Natural killer cell (primary cell): Measurements from ENCODE around the gene LYSET. TPM values are rescaled to one million over a fixed set of nuclear protein-coding genes. Genes with fewer than 3 reads are reported as not detected.
"Not testable (repeated sequence)": the region's sequence is repeated elsewhere in the genome, so short reads cannot be mapped to it uniquely, and the experiment has no call there.

Source experiments
- ATAC-seq, 3 donors: fragments of 150-1000 bp in 2 of 3; fragments of 200-7000 bp in 1 of 3; cut with Tn5 transposase; 1 replicate in 1 of 3; 2 replicates in 2 of 3; pipeline ENCODE4 v1.10.0; 2021; ENCODE audit warnings: mild to moderate bottlenecking in 2 of 3, moderate library complexity in 2 of 3
- DNase-seq, 2 donors: peaks; one replicate each; pipeline versions ENCODE4 v3.0.0 to v3.0.0-alpha.2; 2013 to 2021; ENCODE audit warnings: mixed read lengths in 1 of 2
- H3K27ac ChIP-seq: one replicate; pipeline ENCODE4 v1.5.1; 2013; ENCODE audit warnings: mild to moderate bottlenecking, low read length
- H3K27me3 ChIP-seq: one replicate; pipeline ENCODE4 v1.6.1; 2013; ENCODE audit warnings: low read length; ENCODE audit not compliant: control insufficient read depth, insufficient read depth
- H3K36me3 ChIP-seq: one replicate; pipeline ENCODE4 v1.6.1; 2013; ENCODE audit warnings: low read length; ENCODE audit not compliant: control insufficient read depth, insufficient read depth
- H3K4me1 ChIP-seq: one replicate; pipeline ENCODE4 v1.6.1; 2013; ENCODE audit warnings: low read length; ENCODE audit not compliant: control insufficient read depth, insufficient read depth
- H3K4me3 ChIP-seq: one replicate; pipeline ENCODE4 v1.5.1; 2013; ENCODE audit warnings: low read length
- H3K9me3 ChIP-seq: one replicate; pipeline ENCODE4 v1.6.1; 2013; ENCODE audit warnings: low read length; ENCODE audit not compliant: control insufficient read depth, insufficient read depth
- H3K27ac Mint-ChIP-seq, 2 donors: one replicate each; pipeline ENCODE4 v1.8.0; 2022; ENCODE audit warnings: mild to moderate bottlenecking in 2 of 2, mixed read lengths in 2 of 2, moderate library complexity in 1 of 2
- H3K27me3 Mint-ChIP-seq, 2 donors: one replicate each; pipeline ENCODE4 v1.8.0; 2022; ENCODE audit warnings: low read depth in 2 of 2, mixed read lengths in 2 of 2
- H3K36me3 Mint-ChIP-seq: one replicate; pipeline ENCODE4 v1.8.0; 2022; ENCODE audit warnings: mixed read lengths
- H3K4me1 Mint-ChIP-seq, 2 donors: one replicate each; pipeline ENCODE4 v1.8.0; 2022; ENCODE audit warnings: mixed read lengths in 2 of 2
- H3K4me3 Mint-ChIP-seq: one replicate; pipeline ENCODE4 v1.8.0; 2022; ENCODE audit warnings: mild to moderate bottlenecking, moderate library complexity, mixed read lengths
- H3K9me3 Mint-ChIP-seq, 2 donors: one replicate each; pipeline ENCODE4 v1.8.0; 2022; ENCODE audit warnings: mixed read lengths in 2 of 2
- WGBS: methylation state at CpG from one replicate; pipeline ENCODE4 v1.1.7; 2013; ENCODE audit warnings: missing lambda C conversion rate; ENCODE audit not compliant: insufficient coverage; 5-methylcytosine and 5-hydroxymethylcytosine counted together
- intact Hi-C: fragments of 100-400 bp; cut with micrococcal nuclease; formaldehyde crosslinking; loops from one replicate; pipeline ENCODE4 v1.14.2; 2022
- total RNA-seq, 4 donors: library from RNA; stranded (reverse); fragments of 120-200 nt in 1 of 4; gene quantifications; one replicate each; pipeline versions ENCODE4 v1.2.3 to v1.2.4, GENCODE V29; 2013 to 2022
- TF ChIP-seq, protein P1 (sequence below): fragments of 200-600 bp; IDR thresholded peaks from one replicate; pipeline ENCODE4 v1.8.0; 2022; ENCODE audit warnings: antibody characterized with exemption

LYSET gene
- total RNA-seq, 3 donors from 2014 or later (not counting 1 experiment from before 2014, with no cell fraction given): 6.1 to 13.1 (median 9.0) TPM

DNA sequence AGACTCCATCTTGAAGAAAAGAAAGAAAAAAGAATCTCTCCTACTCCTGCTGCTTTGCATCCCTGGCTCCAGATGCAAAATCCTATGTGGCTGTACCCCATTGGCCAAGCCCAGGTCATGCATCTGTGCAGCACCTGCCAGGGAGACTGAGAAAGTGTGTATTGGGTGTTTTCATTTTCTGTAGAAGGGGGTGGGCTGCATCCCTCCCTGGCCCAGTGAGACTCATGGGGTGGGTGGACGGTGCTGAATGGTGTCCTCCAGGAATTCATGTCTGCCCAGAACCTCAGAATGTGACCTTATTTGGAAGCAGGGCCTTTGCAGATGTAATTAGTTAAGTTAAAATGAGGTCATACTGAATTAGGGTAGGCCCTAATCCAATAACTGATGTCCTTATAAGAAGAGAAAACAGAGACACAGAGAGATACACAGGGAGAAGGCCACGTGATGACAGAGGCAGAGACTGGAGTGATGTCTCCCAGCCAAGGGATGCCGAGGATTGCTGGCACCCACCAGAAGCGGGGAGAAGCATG lies 23.6 kb upstream of the LYSET start:
- Histone ChIP-seq H3K27ac (no peak overlapping the region), H3K9me3 (no peaks in the 10 kb centered on the region), H3K4me3 (no peak overlapping the region), H3K27me3 (no peaks in the 10 kb centered on the region), H3K36me3 (no peaks in the 10 kb centered on the region), H3K4me1 (no peaks in the 10 kb centered on the region)
- Mint-ChIP-seq H3K4me3 (no peak overlapping the region), H3K27me3 (no peaks in the 10 kb centered on the region), H3K27ac (no peak overlapping the region), H3K4me1 (no peaks in the 10 kb centered on the region), H3K9me3 (no peaks in the 10 kb centered on the region), H3K36me3 (no peaks in the 10 kb centered on the region)
- intact Hi-C loops: no loop called here
- TF ChIP-seq, protein P1, sequence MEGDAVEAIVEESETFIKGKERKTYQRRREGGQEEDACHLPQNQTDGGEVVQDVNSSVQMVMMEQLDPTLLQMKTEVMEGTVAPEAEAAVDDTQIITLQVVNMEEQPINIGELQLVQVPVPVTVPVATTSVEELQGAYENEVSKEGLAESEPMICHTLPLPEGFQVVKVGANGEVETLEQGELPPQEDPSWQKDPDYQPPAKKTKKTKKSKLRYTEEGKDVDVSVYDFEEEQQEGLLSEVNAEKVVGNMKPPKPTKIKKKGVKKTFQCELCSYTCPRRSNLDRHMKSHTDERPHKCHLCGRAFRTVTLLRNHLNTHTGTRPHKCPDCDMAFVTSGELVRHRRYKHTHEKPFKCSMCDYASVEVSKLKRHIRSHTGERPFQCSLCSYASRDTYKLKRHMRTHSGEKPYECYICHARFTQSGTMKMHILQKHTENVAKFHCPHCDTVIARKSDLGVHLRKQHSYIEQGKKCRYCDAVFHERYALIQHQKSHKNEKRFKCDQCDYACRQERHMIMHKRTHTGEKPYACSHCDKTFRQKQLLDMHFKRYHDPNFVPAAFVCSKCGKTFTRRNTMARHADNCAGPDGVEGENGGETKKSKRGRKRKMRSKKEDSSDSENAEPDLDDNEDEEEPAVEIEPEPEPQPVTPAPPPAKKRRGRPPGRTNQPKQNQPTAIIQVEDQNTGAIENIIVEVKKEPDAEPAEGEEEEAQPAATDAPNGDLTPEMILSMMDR: no peak
- ATAC-seq (no peak), DNase-seq (no peak)
- WGBS: 81% methylated on average over 4 of the region's 4 CpGs

DNA sequence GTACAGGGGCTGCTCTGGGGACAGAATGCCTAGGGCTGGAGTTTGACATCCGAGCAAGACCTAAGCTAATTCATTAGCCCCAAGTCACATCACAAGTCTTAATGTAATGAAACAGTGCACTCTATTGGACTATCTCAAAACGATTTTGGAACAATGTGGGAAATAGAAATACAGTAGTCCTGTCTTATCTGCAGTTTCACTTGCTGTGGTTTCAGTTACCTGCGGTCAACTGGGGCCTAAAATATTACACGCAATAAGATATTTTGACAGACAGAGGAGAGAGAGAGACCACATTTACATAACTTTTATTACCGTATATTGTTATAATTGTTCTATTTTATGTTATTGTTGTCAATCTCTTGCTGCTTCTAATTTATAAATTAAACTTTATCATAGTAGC lies 21.6 kb upstream of the LYSET start:
- no peaks in the 10 kb centered on the region for H3K9me3 Mint-ChIP-seq
- intact Hi-C loops: no loop called here
- H3K36me3 Mint-ChIP-seq: no peaks in the 10 kb centered on the region
- no peaks in the 10 kb centered on the region for H3K9me3 ChIP-seq
- no peaks in the 10 kb centered on the region for H3K4me1 Mint-ChIP-seq
- no peak overlapping the region for H3K4me3 Mint-ChIP-seq
- no peak overlapping the region for H3K27ac Mint-ChIP-seq
- WGBS: 57% methylated on average over 3 of the region's 5 CpGs
- H3K27ac ChIP-seq: no peak overlapping the region
- no peaks in the 10 kb centered on the region for H3K36me3 ChIP-seq
- no peak overlapping the region for H3K4me3 ChIP-seq
- no peaks in the 10 kb centered on the region for H3K27me3 Mint-ChIP-seq
- TF ChIP-seq, protein P1: no peak
- ATAC-seq: no peak
- no peak for DNase-seq
- no peaks in the 10 kb centered on the region for H3K27me3 ChIP-seq
- no peaks in the 10 kb centered on the region for H3K4me1 ChIP-seq

DNA sequence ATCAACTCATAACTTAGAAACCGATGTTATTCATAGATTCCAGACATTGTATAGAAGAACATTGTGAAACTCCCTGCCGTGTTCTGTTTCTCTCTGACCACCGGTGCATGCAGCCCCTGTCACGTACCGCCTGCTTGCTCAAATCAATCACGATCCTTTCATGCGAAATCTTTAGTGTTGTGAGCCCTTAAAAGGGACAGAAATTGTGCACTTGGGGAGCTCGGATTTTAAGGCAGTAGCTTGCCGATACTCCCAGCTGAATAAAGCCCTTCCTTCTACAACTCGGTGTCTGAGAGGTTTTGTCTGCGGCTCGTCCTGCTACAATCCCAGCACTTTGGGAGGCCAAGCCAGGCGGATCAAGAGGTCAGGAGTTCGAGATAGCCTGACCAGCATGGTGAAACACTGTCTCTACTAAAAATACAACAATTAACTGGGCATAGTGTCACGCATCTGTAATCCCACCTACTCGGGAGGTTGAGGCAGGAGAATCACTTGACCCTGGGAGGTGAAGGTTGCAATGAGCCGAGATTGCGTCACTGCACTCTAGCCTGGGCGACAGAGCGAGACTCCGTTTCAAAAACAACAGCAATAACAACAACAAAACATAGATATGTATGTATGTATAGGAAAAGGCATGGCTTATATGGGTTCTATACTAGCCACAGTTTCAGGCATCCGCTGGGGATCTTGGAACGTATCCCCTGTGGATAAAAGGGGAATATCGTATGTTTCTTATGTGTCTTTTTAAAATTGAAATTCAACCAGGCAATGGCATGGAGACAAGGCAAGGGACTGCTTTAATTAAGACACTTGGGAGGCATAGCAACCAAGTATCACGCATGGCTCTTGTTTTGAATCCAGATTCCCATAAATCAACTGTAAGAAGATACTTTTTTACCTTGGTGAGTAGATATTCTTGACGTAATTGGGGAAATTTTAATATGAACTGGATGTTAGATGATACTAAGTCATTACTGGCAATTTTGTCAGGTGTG lies 19.5 kb upstream of the LYSET start:
- H3K4me1 ChIP-seq, DNase-seq, H3K4me1 Mint-ChIP-seq, H3K9me3 Mint-ChIP-seq, H3K27me3 ChIP-seq, H3K36me3 Mint-ChIP-seq, intact Hi-C loops, H3K36me3 ChIP-seq, H3K4me3 Mint-ChIP-seq, H3K4me3 ChIP-seq, H3K9me3 ChIP-seq, H3K27ac Mint-ChIP-seq, ATAC-seq, H3K27me3 Mint-ChIP-seq, H3K27ac ChIP-seq: not testable (repeated sequence)
- 92% methylated on average over 22 of the region's 26 CpGs for WGBS

DNA sequence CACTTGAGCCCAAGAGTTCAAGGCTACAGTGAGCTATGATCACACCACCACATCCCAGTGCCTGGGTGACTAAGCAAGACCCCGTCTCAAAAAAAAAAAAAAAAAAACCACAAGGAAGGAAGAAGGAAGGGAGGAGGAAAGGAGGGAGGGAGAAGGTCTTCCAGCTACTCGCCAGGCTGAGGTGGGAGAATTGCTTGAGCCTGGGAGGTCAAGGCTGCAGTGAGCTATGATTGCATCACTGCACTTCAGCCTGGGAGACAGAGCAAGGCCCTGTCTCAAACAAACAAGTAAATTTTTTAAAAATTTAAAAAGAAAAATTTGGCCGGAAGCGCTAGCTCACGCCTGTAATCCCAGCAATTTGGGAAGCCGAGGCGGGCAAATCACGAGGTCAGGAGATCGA lies 16.5 kb upstream of the LYSET start:
- H3K9me3 Mint-ChIP-seq, H3K4me3 ChIP-seq, intact Hi-C loops, H3K36me3 Mint-ChIP-seq, H3K36me3 ChIP-seq, H3K4me1 Mint-ChIP-seq, ATAC-seq, H3K27ac ChIP-seq, H3K9me3 ChIP-seq, DNase-seq, H3K27ac Mint-ChIP-seq, H3K4me1 ChIP-seq, H3K4me3 Mint-ChIP-seq, H3K27me3 ChIP-seq, H3K27me3 Mint-ChIP-seq: not testable (repeated sequence)
- whole genome bisulfite sequencing: 88% methylated on average over 8 of the region's 9 CpGs

DNA sequence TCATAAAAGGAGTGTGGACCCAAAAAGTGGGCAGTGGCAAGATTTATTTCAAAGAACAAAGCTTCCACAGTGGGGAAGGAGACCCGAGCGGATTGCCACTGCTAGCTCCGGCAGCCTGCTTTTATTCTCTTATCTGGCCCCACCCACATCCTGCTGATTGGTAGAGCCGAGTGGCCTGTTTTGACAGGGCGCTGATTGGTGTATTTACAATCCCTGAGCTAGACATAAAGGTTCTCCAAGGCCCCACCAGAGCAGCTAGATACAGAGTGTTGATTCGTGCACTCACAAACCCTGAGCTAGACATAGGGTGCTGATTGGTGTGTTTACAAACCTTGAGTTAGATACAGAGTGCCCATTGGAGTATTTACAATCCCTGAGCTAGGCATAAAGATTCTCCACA lies 15.5 kb upstream of the LYSET start:
- H3K9me3 ChIP-seq, H3K27me3 ChIP-seq, H3K4me1 ChIP-seq, H3K27me3 Mint-ChIP-seq, DNase-seq, H3K4me3 Mint-ChIP-seq, H3K36me3 ChIP-seq, H3K4me1 Mint-ChIP-seq, H3K27ac Mint-ChIP-seq, H3K27ac ChIP-seq, intact Hi-C loops, ATAC-seq, H3K4me3 ChIP-seq, H3K9me3 Mint-ChIP-seq, H3K36me3 Mint-ChIP-seq: not testable (repeated sequence)
- WGBS: 96% methylated on average over 5 of the region's 6 CpGs

DNA sequence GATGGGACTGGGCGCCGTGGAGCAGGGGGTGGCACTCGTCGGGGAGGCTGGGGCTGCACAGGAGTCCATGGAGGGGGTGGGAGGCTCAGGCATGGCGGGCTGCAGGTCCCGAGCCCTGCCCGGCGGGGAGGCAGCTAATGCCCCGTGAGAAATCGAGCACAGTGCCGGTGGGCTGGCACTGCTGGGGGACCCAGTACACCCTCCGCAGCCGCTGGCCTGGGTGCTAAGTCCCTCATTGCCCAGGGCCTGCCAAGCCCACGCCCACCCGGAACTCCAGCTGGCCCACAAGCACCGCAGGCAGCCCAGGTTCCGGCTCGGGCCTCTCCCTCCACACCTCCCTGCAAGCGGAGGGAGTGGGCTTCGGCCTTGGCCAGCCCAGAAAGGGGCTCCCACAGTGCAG lies 15.0 kb upstream of the LYSET start:
- H3K4me1 ChIP-seq, H3K4me3 ChIP-seq, H3K36me3 ChIP-seq, ATAC-seq, H3K27ac Mint-ChIP-seq, H3K27ac ChIP-seq, H3K27me3 Mint-ChIP-seq, intact Hi-C loops, H3K4me3 Mint-ChIP-seq, H3K36me3 Mint-ChIP-seq, H3K9me3 Mint-ChIP-seq, DNase-seq, H3K9me3 ChIP-seq, H3K4me1 Mint-ChIP-seq, H3K27me3 ChIP-seq: not testable (repeated sequence)
- 97% methylated on average over 20 of the region's 20 CpGs for WGBS
